ENCODE results near the gene CRADD. TPM values are rescaled to one million over a fixed set of nuclear protein-coding genes. Genes with fewer than 3 reads are reported as not detected.

Gene CRADD
- total RNA-seq, 2 donors from 2014 or later: 33.8 to 33.9 TPM

DNA sequence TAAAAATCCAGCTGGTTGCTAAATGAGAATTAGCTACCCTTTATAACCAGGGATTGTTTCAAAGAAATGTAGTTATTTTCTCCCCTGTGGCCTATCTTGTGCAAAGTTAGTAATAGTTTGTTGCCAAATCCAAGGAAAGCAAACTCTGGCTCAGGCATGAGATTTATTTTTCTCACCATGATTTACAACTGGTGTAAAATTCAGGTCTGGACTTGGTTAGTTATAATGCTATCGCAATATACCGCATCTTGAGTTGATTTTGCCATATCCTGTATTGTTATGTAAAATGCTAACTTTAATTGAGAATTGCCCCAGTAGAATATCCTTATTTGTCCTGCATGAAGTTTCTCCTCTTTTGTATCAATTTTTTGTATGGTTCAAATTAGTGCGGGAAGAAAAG lies 135.5 kb downstream of the CRADD start:
- intact Hi-C loops (cut with DNase I): loop anchor here in 1 of 2 donors (10.0 kb wide), 1 partner anchor 82 kb away; no protein-coding TSS in a partner anchor
- ATAC-seq (no peak), DNase-seq (no peak)

DNA sequence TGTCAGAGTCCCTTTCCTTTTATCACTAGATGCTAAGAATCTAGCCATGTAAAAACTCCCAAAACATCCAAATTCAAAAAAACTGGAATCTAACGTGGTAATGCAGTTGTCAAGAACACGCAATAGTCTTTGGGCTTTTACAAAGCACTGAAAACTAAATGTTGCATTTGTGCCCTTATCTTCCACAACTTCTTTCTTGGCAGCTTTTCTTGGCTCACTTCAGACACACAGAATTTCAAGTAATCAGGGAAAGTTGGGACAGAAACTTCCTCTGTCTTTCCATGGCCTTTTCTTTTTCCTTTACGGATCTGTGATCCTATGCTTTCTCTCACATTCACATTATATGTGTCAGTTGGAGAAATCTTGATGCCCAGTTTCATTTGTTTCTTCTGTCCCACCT lies 136.0 kb downstream of the CRADD start:
- DNase-seq (no peak), ATAC-seq (peak; percentile 58 to 68)
- intact Hi-C loops (cut with DNase I): loop anchor here in 1 of 2 donors (10.0 kb wide), 1 partner anchor 82 kb away; no protein-coding TSS in a partner anchor

DNA sequence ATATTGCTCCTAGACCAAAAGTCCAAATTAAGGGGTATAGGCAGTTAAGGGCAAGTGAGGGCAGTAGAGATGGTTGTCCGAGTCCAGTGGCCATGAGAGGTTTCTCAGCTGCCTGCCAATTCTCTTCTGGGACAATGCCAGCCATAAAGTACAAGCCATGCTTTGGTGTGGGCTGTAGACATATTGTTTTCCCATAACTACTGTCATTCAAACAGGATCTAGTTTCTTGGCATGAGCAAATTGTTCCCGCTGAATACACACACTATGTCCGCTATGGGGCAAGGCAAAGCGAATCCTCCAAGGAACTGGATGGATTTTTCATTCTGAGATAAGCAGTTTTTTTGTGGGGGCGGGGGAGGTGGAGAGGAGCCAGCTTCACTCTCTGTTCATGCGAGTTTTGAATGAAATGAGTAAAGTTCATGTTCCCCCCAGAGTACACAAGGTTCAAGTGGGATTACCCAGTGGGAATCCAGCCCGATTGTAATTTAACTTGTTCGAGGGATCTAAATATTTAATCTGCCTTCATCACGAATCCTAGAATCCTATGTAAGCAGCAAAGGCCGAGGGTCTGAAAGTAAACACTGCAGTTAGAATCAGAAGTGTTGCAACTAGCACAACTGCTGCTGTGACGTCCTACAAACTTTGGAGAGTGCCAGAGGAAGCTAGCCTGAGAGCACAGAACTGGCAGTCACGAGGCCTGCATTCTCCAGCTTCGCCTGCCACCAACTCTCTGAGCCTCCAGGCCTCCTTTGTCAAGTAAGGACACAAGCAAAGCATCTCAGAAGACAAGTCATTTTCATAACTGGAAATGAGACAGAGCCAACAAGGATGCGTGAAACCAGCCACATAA lies 137.0 kb downstream of the CRADD start:
- intact Hi-C loops (cut with DNase I): loop anchor here in 1 of 2 donors (10.0 kb wide), 1 partner anchor 81 kb away; no protein-coding TSS in a partner anchor
- peak; percentile 78 to 87 for ATAC-seq
- peak; percentile 81 for DNase-seq

DNA sequence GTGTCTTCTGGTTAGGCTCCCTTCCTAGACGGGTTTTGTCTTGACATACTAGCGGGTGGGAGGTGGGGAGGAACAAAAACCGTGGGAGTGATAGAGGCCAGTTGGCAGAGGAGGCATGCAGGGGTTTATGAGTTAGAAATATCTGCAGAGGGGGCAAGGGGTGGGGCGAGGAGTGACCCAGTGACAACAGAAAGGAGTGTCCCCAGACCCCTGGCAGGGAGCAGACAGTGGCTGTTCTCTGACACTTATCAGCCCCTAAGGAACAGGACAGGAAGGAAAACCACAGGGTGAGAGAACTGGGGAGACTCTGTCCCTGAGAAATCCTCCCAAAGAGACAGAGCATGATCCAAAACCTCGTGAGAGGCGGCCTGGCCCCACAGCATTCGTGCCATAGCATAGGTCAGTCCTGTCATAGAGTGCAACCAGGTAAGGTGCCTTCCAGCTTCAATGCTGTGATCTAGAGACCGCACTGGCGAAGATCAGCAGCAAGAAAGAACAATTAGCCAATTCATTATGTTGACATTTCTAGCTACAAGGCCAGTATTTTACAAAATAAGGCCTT lies 141.4 kb downstream of the CRADD start:
- ATAC-seq: peak; percentile 3 to 16
- intact Hi-C loops (cut with DNase I): loop anchor here in 1 of 2 donors (10.0 kb wide), 1 partner anchor 76 kb away; no protein-coding TSS in a partner anchor
- peak; percentile 43 for DNase-seq

DNA sequence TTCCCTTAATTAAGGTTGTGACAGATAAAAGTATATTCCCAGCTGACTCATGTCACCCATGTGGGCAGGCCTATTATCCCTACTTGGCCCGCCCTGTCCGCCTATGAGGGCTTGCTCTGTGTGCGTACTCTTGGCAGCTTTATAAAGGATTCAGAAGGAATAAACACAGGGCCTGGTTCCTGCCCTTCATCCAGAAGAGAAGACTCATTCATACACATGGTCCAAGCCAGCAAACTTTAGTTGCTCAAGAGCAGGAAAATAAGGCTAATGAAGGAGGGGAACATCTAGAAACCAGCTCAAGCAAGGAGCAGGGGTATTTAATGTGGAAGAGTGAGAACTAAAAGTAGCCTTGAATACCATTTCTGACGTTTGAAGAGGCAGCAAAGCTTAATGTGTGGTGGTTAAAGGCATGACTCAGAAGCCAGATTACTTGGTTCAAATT lies 141.9 kb downstream of the CRADD start:
- ATAC-seq: peak; percentile 80 to 89
- DNase-seq: peak; percentile 67
- intact Hi-C loops (cut with DNase I): loop anchor here in 1 of 2 donors (10.0 kb wide), 1 partner anchor 76 kb away; no protein-coding TSS in a partner anchor

DNA sequence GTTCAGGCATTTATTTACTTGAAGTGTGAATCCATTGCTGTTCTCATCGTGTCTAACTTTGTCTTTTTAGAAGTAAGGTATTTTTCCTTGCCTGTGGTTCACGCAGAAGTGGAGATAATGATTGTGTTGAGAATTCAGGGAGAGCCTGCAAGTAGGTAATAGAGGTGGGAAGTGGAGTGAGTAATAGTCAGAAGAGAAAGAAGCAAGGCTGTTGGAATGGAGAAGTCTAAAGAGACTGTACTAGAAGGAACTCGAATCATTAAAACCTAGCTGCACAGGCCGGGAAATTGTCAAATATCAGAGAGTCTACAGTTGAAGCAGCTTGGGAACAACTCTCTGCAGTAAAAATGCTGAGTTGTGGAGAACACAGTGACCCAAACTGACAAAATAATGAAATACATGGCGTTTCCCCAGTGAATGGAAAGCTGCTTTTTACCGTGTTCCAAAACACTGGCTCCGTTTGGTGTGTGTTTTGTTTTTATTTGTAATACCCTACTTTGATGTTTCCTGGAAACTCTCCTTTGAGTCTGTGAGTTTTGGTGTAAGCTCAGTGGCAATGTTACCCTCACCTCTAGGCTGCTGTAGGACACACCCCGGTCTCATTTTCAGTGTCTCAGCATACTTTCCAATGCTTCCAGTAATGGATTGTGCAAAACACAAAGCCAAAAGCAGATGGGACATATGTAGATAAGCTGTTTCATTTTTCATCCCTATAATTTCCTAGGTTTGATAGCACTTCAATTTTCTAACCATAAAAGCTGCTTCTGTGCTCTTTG lies 146.6 kb downstream of the CRADD start:
- ATAC-seq (no peak), DNase-seq (no peak)
- intact Hi-C loops (cut with DNase I): no loop called here

DNA sequence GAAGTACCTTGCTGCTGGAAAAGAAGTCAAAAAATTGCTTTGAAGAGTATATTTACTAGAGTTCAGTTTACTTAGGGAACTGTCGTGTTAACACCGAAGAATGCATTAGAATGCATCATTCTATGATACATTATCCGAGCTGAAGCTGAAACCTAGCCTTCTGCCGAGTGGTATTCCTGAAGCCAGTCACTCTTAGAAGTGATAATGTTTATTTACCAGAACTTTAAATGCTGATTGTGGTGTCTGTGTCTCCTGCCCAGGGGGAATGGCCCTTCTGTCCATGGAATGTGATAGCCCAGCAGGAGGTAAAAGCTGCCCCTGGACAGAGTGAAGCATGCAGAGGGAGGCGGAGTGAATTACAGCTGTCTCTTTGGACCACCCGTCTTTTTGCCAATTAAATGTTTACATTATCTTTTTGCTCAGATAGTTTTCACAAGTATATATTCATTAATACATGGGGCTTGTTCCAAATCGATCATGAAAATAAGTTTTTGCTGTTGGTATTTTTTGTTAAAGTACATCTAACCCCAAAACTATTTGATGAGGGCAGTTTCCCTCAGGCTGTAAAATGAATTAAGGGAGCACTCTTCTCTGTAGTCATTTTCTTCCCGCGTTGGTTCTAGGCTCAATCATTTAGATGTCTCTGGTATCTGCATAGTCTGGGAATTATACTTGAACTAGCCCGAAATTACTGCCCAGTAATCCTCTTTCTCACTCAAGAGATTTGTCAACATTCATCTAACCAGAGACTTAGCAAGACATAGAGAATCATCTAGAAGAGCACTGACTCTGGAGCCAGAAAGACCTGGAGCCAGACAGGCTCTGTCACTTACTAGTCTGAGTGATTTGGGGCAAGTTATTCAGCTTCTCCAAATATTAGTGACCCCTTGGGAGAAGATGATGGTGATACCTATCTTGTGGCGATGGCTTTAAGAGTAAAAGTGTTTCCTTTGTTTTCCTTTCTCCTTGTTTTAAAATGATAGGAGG lies 147.6 kb downstream of the CRADD start:
- DNase-seq (no peak), ATAC-seq (no peak)
- intact Hi-C loops (cut with DNase I): no loop called here

DNA sequence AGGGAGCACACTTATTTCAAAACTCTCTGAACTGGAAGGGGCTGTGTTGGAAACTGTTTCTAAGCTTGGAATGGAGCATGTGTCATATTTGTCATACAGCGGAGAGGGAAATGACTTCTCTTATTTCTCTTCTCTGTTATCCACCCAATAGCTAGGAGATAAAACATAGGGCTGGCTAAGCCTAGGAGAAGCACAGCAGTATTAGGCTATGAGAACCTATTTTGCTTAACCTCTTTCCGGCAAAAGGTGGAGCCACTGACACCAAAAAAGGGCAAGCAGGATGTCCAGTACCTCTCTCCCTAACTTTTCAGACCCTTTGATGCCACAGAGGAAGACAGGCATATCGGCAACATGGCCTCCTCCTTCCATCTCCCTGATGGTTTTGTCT lies 148.3 kb downstream of the CRADD start:
- ATAC-seq: peak; percentile 42 to 51
- DNase-seq: no peak
- intact Hi-C loops (cut with DNase I): no loop called here

DNA sequence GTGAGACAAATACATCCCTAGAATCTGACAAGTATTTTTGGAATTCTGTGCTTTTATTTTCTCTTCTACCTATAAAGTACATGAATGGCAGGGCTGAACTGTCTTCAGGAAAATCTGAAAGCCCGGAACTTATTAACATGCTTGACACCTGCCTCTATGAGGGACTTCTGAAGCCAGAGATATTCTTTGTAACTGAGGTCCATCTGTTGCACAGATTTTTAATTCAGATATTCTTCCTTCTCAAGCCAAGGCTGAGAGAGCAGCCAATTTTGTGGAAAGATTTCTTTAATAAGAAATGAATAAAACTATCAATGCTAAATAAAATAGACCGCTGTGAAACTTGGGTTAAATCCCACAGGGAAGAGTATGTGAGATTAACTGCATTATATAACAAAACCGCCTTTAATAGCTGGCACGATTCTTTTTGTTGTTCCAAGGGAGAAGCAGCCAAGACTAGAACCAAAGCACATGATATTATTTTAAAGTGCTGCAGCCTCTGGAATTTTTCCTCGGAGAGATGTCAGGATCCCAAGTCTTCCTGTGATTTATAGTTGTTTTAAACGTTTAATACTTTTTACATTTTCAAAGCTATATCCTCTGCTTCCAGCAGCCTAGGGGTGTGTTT lies 148.9 kb downstream of the CRADD start:
- no peak for DNase-seq
- peak; percentile 24 to 42 for ATAC-seq
- intact Hi-C loops (cut with DNase I): no loop called here

DNA sequence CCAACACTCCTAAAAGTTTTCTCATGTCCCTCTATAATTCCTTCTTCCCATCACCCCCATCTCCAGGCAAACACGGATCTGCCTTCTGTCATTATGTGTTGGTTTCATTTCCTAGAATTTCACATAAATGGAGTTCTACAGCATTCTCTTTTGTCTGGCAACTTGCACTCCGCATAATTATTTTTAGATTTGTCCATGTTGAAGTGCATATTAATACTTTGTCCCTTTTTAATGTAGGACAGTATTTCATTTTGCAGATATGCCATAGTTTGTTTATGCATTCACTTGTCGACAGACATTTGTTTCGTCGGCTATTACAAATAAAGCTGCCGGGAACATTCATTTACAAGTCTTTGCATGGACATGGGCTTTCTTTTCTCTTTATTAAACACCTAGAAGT lies 150.0 kb downstream of the CRADD start:
- intact Hi-C loops (cut with DNase I): no loop called here
- ATAC-seq (no peak), DNase-seq (no peak)

DNA sequence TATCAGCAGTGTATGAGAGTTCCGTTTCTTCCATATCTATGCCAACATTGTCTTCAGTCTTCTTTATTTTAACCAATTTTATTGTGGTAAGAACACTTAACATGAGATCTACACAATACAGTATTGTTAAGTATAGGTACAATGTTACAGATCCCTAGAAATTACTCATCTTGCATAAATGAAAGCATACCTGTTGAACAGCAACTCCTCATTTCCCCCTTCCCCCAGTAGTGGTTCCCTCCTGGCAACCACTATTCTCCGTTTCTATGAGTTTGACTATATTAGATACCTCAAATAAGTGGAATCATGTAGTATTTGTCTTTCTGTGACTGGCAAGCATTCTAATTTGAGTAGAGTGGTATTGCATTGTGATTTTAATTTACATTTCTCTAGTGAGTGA lies 150.5 kb downstream of the CRADD start:
- intact Hi-C loops (cut with DNase I): no loop called here
- DNase-seq (no peak), ATAC-seq (no peak)

DNA sequence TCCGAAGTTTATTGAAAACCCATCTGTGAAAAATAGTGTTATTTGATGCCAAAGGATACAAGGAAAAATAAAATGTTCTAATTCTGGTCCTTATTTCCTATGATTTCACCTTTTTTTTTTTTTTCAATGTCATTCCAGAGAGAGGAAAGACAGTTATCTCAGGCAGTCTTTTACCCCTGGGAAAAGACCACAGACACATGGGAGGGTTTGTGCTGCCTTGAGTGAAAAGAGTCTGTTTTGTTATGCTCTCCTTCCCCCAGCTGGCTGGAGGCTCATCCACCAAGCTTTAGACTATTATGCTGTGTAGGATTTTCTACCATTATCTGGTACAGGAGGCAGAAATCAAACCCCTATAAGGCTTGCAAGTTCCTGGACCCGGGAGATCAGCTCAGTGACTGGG lies 151.8 kb downstream of the CRADD start:
- DNase-seq: no peak
- peak in 1 of 2 donors; percentile 48 for ATAC-seq
- intact Hi-C loops (cut with DNase I): no loop called here

DNA sequence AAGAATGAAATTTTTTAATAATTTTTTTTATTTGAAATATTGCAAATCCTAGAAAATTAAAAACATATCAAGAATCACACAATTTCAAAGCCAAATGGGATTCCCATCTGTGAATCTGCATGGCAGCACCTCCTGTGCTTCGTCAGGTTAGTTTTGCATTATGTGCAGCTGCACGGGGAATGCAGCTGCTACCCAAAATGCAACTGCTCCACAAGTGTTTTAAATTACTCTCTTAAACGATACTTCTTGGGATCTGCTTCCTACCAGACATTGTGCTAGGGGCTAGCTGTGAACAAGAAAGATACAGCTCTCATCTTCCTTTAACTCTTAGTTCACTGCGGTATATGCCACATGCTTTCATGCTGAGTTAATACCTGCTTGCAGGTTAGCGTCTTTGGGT lies 154.2 kb downstream of the CRADD start:
- intact Hi-C loops (cut with DNase I): no loop called here
- DNase-seq: no peak
- ATAC-seq: no peak

DNA sequence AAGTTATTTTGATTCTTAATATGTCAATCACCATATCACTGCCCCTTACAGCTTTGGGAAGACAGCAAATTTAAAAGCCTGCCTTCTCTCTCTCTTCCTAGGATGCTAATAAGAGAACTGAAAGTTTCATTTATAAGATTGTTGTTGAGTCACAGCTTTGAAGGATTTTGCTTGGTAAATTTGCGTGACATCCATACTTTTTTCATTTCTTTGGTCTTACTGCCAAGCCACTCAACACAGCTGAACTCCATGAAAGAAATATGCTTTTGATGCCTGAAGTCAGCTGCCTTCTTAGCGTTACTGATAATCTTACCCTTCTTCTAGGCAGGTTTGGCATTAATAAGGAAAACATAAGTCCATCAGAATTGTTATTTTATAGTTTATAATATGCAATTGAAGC lies 155.0 kb downstream of the CRADD start:
- ATAC-seq (no peak), DNase-seq (no peak)
- intact Hi-C loops (cut with DNase I): no loop called here

DNA sequence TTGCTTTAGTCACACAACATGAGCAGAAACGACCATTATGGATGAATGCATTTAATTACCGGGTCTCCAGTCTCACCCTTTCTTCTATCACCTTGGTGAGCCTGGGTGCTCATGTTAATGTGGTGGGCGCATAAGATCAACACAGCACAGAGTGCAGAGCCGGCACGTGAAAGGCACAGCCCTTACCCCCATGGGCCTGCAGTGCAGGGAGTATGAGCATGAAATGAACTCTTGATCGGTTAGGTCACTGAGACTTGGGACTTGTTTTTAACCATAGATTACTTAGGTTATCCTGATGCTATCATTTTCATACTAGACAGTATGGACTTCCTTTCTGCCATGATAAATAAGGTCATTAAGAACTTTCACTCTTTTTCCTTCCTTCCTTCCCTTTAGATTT lies 156.8 kb downstream of the CRADD start:
- no peak for DNase-seq
- intact Hi-C loops (cut with DNase I): no loop called here
- no peak for ATAC-seq

DNA sequence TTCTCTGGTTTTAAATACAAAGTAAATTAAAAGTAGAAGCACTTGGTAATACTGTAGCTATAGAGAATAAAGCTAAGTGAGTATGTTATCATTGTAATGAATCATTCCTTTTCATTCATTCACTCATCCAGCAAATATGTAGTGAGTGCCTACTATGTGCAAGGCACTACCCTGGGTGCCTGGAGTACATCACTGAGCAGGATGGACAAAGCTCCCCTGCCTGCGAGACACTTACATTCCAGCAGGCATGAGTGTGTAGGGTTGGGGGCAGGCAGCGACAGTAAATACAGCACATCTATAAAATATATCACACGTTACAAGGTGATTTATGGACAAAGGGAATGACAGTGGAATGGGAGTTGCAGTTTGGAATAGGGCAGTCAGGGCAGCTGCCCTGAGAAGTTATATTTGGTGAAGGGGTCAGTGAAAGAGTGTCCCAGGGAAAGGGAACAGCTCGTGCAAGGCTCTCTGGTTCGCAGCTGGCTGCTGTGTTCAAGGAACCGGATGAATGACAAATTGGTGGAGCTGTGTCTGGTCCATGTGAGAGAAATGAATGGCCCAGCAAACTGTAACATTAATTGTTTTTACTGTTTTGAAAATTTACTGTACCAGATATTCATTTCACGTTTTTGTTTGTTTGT lies 159.6 kb downstream of the CRADD start:
- ATAC-seq (no peak), DNase-seq (no peak)
- intact Hi-C loops (cut with DNase I): no loop called here

DNA sequence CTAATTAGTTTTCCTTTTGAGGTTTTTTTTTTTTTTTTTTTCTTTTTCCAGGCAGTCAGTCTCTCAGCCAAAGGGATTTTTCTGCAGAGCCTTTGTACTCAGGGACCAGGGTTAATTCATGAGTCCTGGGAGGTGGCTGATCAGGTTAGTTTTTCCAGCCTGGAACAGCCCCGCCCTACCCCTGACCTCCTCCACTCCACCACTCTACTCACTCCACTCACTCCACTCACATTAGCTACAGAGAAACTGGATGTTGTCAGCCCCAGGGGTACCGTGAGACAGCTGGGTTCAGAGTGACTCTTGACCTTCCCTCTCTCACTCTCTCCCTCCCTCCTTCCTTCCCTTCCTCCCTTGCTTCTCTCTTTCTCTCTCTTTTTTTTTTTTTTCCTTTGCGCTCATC lies 161.0 kb downstream of the CRADD start:
- DNase-seq: no peak
- intact Hi-C loops (cut with DNase I): no loop called here
- ATAC-seq: peak in 1 of 2 donors; percentile 65

DNA sequence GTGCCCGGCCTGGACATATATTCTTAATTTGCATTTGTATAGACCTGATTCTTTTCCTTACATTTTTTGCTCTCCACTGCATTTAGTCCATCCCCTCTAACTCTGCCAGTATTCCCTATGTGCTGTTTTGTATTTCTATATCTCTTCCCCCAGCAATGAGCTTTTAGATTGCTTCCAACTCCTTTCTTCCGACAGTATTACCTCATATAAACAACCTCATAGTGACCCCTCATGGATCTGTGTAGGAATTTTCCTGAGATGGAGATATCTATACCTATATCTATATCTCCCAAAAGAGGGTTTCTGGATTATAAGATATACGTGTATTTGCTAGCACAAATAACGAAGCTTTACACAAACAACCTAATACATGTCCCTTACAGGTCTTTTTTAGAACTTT lies 161.9 kb downstream of the CRADD start:
- DNase-seq (no peak), ATAC-seq (no peak)
- intact Hi-C loops (cut with DNase I): no loop called here
